Measurements from ENCODE around the gene MEOX2.

MEOX2 gene

GRCh38 chr7:15600298-15600697 lies 86.2 kb downstream of the MEOX2 start:
- TF ChIP-seq CTCF (IDR thresholded peaks at IDR 0.05; ENCODE audit: unreplicated experiment in 3 of 3) = no peak
- no peaks in the 10 kb centered on the region for H3K27me3 Mint-ChIP-seq (ENCODE audit: low read depth)
- H3K9me3 Mint-ChIP-seq = no peaks in the 10 kb centered on the region
- no peak overlapping the region for H3K27ac Mint-ChIP-seq
- no peak overlapping the region for H3K4me3 Mint-ChIP-seq
- H3K4me1 Mint-ChIP-seq = peaks cover 5% of the 10 kb centered on the region
- H3K36me3 Mint-ChIP-seq (ENCODE audit: low read depth) = no peaks in the 10 kb centered on the region

- H3K27me3 Mint-ChIP-seq (ENCODE audit: low read depth) = no peaks in the 10 kb centered on the region
- no peak overlapping the region for H3K4me3 Mint-ChIP-seq
- no peaks in the 10 kb centered on the region for H3K4me1 Mint-ChIP-seq
- no peak overlapping the region for H3K27ac Mint-ChIP-seq
- H3K9me3 Mint-ChIP-seq = peaks cover 2% of the 10 kb centered on the region
- no peak for TF ChIP-seq CTCF (IDR thresholded peaks at IDR 0.05; ENCODE audit: unreplicated experiment in 3 of 3)
- H3K36me3 Mint-ChIP-seq (ENCODE audit: low read depth) = no peaks in the 10 kb centered on the region
Measured at GRCh38 chr7:15594461-15594860, 92.0 kb downstream of the MEOX2 start.

- no peak overlapping the region for H3K4me3 Mint-ChIP-seq
- no peak for TF ChIP-seq CTCF (IDR thresholded peaks at IDR 0.05; ENCODE audit: unreplicated experiment in 3 of 3)
- H3K4me1 Mint-ChIP-seq = no peaks in the 10 kb centered on the region
- no peaks in the 10 kb centered on the region for H3K36me3 Mint-ChIP-seq (ENCODE audit: low read depth)
- H3K27me3 Mint-ChIP-seq (ENCODE audit: low read depth) = no peaks in the 10 kb centered on the region
- peaks cover 2% of the 10 kb centered on the region for H3K9me3 Mint-ChIP-seq
- peak overlapping the region in 1 of 3 experiments; percentile 21 for H3K27ac Mint-ChIP-seq
Measured at GRCh38 chr7:15593382-15593781, 93.1 kb downstream of the MEOX2 start.

- Mint-ChIP-seq H3K27me3 (ENCODE audit: low read depth) (no peaks in the 10 kb centered on the region), H3K27ac (no peak overlapping the region), H3K9me3 (peaks cover 12% of the 10 kb centered on the region), H3K36me3 (ENCODE audit: low read depth) (no peaks in the 10 kb centered on the region), H3K4me3 (no peak overlapping the region), H3K4me1 (peaks cover 5% of the 10 kb centered on the region)
- no peak for TF ChIP-seq CTCF (IDR thresholded peaks at IDR 0.05; ENCODE audit: unreplicated experiment in 3 of 3)
Measured at GRCh38 chr7:15586266-15586665, 100.2 kb downstream of the MEOX2 start.

GRCh38 chr7:15584575-15584974 lies 101.9 kb downstream of the MEOX2 start:
- H3K9me3 Mint-ChIP-seq = peaks cover 10% of the 10 kb centered on the region
- no peaks in the 10 kb centered on the region for H3K27me3 Mint-ChIP-seq (ENCODE audit: low read depth)
- H3K4me1 Mint-ChIP-seq = peaks cover 5% of the 10 kb centered on the region
- no peaks in the 10 kb centered on the region for H3K36me3 Mint-ChIP-seq (ENCODE audit: low read depth)
- H3K27ac Mint-ChIP-seq = no peak overlapping the region
- TF ChIP-seq CTCF (IDR thresholded peaks at IDR 0.05; ENCODE audit: unreplicated experiment in 3 of 3) = no peak
- H3K4me3 Mint-ChIP-seq = no peak overlapping the region

- Mint-ChIP-seq H3K36me3 (ENCODE audit: low read depth) (no peaks in the 10 kb centered on the region), H3K4me3 (no peak overlapping the region), H3K27ac (peak overlapping the region in 2 of 3 experiments; percentile 5 to 13), H3K4me1 (peaks cover 5% of the 10 kb centered on the region), H3K9me3 (peaks cover 10% of the 10 kb centered on the region), H3K27me3 (ENCODE audit: low read depth) (no peaks in the 10 kb centered on the region)
- no peak for TF ChIP-seq CTCF (IDR thresholded peaks at IDR 0.05; ENCODE audit: unreplicated experiment in 3 of 3)
Measured at GRCh38 chr7:15582773-15583172, 103.7 kb downstream of the MEOX2 start.

Measured in nephron (organoid).